GM19328 (cell line): ENCODE results near the gene LTBP3.
"Not testable (repeated sequence)": the region's sequence is repeated elsewhere in the genome, so short reads cannot be mapped to it uniquely, and the experiment has no call there.

Experiments
- ATAC-seq: cut with Tn5 transposase; IDR thresholded peaks from one replicate; pipeline ENCODE4 v1.9.1; 2021; ENCODE audit warnings: mild to moderate bottlenecking, moderate library complexity; ENCODE audit not compliant: unreplicated experiment

LTBP3 gene

GRCh38 chr11:65538232-65538914, 19.8 kb downstream of the LTBP3 start:
- no peak for ATAC-seq

DNA sequence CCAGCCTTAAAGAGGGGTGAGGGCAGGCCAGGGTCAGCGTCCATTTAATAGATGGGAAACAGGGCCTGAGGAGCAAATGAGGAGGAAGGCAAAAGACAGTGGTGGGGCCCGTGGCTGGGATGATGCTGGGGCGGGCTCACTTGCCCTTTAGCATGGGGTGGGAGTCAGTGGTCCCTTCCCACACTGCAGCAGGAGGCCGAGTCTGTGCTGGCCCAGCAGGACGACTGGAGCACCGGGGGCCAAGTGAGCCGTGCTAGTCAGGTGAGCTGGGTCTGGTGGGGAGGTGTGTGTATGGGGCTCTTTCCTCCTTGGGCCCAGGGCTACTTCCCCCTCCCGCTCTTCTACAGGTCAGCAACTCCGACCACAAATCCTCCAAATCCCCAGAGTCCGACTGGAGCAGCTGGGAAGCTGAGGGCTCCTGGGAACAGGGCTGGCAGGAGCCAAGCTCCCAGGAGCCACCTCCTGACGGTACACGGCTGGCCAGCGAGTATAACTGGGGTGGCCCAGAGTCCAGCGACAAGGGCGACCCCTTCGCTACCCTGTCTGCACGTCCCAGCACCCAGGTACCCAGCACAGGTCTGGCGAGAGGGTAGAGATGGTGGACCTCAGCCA, 20.4 kb downstream of the LTBP3 start:
- ATAC-seq = no peak

DNA sequence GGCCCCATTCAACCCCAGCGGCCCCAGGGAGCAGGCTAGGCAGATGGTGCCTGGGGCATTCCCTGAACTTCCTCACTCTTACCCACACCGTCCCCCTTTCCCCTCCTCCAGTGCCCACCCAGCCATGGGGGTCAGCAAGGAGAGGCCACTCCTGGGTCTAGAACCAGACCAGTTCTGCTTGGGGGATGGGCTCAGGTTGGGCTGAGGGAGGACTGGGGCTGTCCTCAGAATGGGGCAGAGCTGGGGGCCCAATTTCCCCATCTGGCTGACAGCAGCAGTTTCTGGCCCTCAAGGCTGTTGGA, 20.9 kb downstream of the LTBP3 start:
- no peak for ATAC-seq

DNA sequence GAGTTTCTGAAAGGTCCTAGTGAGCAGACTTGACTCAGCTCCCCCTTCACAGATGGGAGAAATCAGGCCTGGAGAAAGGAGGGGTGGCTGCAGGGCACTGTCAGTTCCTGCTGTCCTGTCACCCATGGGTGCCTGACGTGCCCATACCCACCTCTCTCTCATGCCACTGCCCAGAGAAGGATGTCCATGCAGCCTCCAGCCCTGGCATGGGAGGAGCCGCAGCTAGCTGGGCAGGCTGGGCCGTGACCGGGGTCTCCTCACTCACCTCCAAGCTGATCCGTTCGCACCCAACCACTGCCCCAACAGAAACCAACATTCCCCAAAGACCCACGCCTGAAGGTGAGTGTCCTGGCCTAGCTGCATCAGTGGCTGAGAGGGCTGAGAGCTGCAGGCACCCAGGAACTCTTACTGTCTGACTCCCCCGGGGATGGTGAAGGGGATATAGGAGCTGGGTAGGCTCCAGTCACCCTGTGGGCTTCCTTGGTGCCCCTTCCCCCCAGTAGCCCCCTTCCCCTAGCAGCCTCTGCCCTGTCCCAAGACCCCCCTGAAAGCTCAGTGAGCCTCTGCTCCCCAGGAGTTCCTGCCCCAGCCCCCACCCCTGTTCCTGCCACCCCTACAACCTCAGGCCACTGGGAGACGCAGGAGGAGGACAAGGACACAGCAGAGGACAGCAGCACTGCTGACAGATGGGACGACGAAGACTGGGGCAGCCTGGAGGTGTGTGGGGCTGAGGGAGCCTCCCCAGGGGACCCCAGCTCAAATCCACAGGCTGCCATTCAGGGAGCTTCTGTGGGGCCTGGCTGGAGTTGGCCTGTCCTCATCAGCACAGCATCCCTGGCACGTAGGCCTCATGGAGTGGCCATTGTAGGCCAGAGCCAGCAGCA, 21.5 kb downstream of the LTBP3 start:
- ATAC-seq = no peak

DNA sequence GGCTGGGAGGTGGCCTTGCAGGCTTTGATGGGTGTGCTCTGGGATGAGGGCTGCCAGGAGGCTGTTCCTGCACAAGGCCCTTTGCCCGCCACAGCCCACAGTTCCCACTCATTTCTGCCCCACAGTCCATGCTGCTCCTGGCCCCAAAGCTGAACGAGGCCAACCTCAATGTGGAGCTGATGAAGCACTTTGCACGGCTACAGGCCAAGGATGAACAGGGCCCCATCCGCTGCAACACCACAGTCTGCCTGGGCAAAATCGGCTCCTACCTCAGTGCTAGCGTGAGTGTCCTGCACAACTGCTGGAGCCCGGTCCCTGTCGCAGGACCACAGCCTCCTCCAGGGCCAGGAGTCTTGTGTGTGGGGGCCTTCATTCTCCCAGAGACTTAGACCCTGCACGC, 23.1 kb downstream of the LTBP3 start:
- no peak for ATAC-seq

- no peak for ATAC-seq
Measured at GRCh38 chr11:65532388-65533064, 25.6 kb downstream of the LTBP3 start.

GRCh38 chr11:65530157-65530496, 28.0 kb downstream of the LTBP3 start:
- no peak for ATAC-seq

DNA sequence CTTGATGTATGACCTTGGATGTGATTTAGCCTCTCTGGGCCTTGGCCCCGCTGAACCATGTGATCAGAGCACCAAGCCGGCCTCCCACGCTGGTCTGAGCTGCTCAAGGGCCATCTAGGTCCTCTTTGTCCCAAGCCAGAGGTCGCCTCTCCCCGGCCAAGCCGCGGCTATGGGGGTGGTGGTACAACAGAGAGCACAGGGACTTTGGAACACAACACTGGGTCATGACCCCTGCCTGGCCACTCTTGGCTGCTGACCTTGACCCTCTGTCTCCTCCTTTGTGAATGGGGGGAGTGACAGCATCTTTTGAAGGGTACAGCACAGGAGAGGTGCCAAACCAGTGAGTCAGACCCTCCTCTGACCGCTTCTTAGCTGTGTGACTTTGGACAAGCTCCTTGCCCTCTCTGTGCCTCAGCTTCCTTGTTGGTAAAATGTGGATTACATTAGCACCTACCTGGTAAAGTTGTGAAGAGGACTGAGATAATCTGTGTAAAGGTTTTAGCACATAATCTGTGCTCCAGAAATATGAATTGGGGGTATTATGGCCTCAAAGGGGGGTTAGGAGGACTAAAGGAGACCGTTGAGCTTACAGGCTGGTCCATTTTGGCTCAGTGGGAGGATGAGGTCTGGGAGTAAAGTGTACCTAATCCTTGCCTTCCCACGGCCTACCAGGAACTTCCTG, 28.5 kb downstream of the LTBP3 start:
- ATAC-seq = no peak

- no peak for ATAC-seq
Measured at GRCh38 chr11:65528819-65529350, 29.3 kb downstream of the LTBP3 start.

DNA sequence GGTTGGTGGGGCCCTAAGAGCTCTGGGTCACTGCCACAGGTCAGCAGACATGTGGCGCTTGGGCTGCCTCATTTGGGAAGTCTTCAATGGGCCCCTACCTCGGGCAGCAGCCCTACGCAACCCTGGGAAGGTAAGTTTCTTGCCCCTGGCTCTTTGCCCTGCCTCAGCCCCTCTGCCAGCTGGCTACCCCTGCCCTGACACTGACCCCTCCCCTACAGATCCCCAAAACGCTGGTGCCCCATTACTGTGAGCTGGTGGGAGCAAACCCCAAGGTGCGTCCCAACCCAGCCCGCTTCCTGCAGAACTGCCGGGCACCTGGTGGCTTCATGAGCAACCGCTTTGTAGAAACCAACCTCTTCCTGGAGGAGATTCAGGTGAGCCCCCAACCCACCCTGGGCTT, 31.4 kb downstream of the LTBP3 start:
- no peak for ATAC-seq

DNA sequence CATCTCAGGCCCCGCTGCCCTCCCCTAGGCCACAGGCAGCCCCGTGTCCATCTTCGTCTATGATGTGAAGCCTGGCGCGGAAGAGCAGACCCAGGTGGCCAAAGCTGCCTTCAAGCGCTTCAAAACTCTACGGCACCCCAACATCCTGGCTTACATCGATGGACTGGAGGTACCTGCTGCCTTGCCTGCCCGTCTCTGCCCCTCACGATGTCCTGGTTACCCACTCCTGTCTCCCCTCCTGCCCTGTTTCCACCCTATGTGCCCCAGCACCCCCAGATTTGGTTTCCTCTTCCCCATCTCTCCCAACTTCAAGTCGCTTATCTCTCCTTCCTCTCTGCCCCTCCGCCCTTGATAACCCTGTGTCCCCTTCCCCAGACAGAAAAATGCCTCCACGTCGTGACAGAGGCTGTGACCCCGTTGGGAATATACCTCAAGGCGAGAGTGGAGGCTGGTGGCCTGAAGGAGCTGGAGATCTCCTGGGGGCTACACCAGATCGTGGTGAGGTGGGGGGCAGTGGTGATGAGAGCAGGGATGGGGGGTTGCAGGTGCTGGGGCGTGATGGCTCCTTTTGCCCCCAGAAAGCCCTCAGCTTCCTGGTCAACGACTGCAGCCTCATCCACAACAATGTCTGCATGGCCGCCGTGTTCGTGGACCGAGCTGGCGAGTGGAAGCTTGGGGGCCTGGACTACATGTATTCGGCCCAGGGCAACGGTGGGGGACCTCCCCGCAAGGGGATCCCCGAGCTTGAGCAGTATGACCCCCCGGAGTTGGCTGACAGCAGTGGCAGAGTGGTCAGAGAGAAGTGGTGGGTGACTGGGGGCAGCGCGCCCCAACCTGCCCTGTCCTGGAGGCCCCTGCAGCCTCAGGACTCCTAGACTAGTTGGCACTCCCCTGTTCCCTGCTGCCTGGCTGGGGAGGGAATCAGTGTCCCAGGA, 32.3 kb downstream of the LTBP3 start:
- ATAC-seq = no peak

DNA sequence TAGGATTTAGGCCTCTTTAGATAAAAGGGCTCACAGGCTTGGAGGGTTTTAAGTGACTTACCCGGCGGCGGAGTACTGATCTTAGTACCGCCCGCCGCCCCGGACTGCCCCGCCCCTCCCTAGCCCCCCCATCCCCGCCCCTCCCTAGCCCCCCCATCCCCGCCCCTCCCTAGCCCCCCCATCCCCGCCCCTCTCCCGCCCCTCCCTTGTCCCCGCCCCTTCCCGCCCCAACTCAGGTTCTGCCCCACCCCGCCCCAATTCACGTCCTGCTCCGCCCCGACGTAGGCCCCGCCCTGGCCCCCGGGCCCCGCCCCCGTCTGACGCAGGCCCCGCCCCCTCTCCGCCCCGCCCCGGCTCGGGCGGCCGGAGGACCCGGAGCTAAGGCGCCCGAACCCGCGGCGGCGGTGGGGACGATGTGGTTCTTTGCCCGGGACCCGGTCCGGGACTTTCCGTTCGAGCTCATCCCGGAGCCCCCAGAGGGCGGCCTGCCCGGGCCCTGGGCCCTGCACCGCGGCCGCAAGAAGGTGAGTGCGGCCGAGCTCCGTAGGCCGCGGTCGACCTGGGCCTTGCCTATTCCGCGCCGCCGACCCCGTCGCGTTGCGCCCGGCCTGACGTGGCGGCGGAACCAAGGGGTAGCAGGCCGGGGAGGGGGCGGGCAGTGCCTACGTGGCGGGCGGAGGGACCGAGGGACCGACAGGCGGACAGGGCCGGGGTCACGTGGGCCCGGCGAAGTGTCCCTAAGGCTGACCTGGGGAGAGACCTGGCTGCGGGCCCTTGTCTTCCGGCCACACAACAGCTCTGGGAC, 33.2 kb downstream of the LTBP3 start, which contains the start of gene SCYL1:
SCYL1 (plus strand) TSS at position 343 of the 805 bp plus-strand sequence; CDS start at position 414, 71 bp downstream.
- ATAC-seq = peak; percentile 55

- no peak for ATAC-seq
Measured at GRCh38 chr11:65524014-65524740, 34.0 kb downstream of the LTBP3 start.

DNA sequence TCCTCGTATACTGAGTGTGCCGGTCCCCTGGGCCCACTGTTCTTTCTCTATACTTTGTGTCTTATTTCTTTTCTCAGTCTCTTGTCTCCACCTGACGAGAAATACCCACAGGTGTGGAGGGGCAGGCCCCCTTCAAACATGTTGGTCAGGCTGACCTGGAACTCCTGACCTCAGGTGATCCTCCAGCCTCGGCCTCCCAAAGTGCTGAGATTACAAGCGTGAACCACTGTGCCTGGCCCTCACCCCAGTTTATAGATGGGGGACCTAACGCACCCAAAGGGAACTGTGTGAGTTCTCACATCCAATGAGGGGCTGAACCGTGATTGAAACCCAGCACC, 34.6 kb downstream of the LTBP3 start:
- not testable (repeated sequence) for ATAC-seq

GRCh38 chr11:65522718-65523630, 35.2 kb downstream of the LTBP3 start:
- not testable (repeated sequence) for ATAC-seq

- not testable (repeated sequence) for ATAC-seq
Measured at GRCh38 chr11:65521777-65522521, 36.2 kb downstream of the LTBP3 start.
